EL (cell line): Measurements from ENCODE around the gene VWC2.

ENCODE experiments used
- DNase-seq: peaks from one replicate; pipeline ENCODE4 v3.0.0-alpha.2; 2016

The VWC2 gene

GRCh38 chr7:49773218-49773935 lies at the start of gene VWC2:
Gene VWC2, plus strand, starts transcription at chr7:49773638. Its CDS starts 1,798 bp downstream, at chr7:49775436.
- no peak for DNase-seq

- DNase-seq: no peak
These were observed 49.4 kb upstream of the VWC2 start for GRCh38 chr7:49724071-49724470.

GRCh38 chr7:49731836-49732235 lies 41.6 kb upstream of the VWC2 start:
- DNase-seq: no peak

- no peak for DNase-seq
These were observed 10.8 kb upstream of the VWC2 start for GRCh38 chr7:49762666-49763065.

GRCh38 chr7:49763791-49764190 lies 9.6 kb upstream of the VWC2 start:
- no peak for DNase-seq

GRCh38 chr7:49766966-49767365 lies 6.5 kb upstream of the VWC2 start:
- DNase-seq: no peak

- DNase-seq: no peak
These were observed 5.7 kb upstream of the VWC2 start for GRCh38 chr7:49767719-49768118.

- no peak for DNase-seq
These were observed 5.2 kb upstream of the VWC2 start for GRCh38 chr7:49768254-49768653.

GRCh38 chr7:49768835-49769234 lies 4.6 kb upstream of the VWC2 start:
- no peak for DNase-seq

GRCh38 chr7:49769285-49769857 lies 4.1 kb upstream of the VWC2 start:
- DNase-seq: no peak

GRCh38 chr7:49770838-49771237 lies 2.6 kb upstream of the VWC2 start:
- no peak for DNase-seq

- DNase-seq: no peak
These were observed 1.8 kb upstream of the VWC2 start for GRCh38 chr7:49771427-49772176.

- no peak for DNase-seq
These were observed 571 bp upstream of the VWC2 start for GRCh38 chr7:49772916-49773217.

GRCh38 chr7:49773936-49774458 lies 559 bp downstream of the VWC2 start:
- no peak for DNase-seq

GRCh38 chr7:49774459-49775064 lies 1.1 kb downstream of the VWC2 start:
- DNase-seq: no peak

- DNase-seq: no peak
These were observed 1.9 kb downstream of the VWC2 start for GRCh38 chr7:49775065-49775948.

- no peak for DNase-seq
These were observed 2.6 kb downstream of the VWC2 start for GRCh38 chr7:49775949-49776443.

- DNase-seq: no peak
These were observed 3.6 kb downstream of the VWC2 start for GRCh38 chr7:49776994-49777393.

GRCh38 chr7:49778731-49779270 lies 5.4 kb downstream of the VWC2 start:
- DNase-seq: no peak

- DNase-seq: no peak
These were observed 7.5 kb downstream of the VWC2 start for GRCh38 chr7:49780953-49781352.

GRCh38 chr7:49781996-49782395 lies 8.6 kb downstream of the VWC2 start:
- no peak for DNase-seq

GRCh38 chr7:49783446-49783845 lies 10.0 kb downstream of the VWC2 start:
- DNase-seq: no peak
